Parathyroid adenoma (tissue), 2 donors: ENCODE results near the gene SP9.

ENCODE experiments used
- H2AFZ ChIP-seq: fragments of 300-600 bp; sonication (generic); one replicate; pipeline ENCODE4 v1.7.0; 2017; ENCODE audit warnings: antibody characterized with exemption, mild to moderate bottlenecking
- H3K27ac ChIP-seq: fragments of 300-600 bp; sonication (generic); one replicate; pipeline ENCODE4 v1.7.0; 2017
- H3K27me3 ChIP-seq: fragments of 300-600 bp; sonication (generic); one replicate; pipeline ENCODE4 v1.7.0; 2017; ENCODE audit warnings: low read length; ENCODE audit not compliant: control insufficient read depth, insufficient read depth
- H3K36me3 ChIP-seq: fragments of 300-600 bp; sonication (generic); one replicate; pipeline ENCODE4 v1.7.0; 2017; ENCODE audit warnings: low read length; ENCODE audit not compliant: control insufficient read depth, insufficient read depth
- H3K4me1 ChIP-seq: fragments of 300-600 bp; sonication (generic); one replicate; pipeline ENCODE4 v1.7.0; 2017; ENCODE audit warnings: control low read depth
- H3K4me2 ChIP-seq: fragments of 300-600 bp; sonication (generic); one replicate; pipeline ENCODE4 v1.7.0; 2017; ENCODE audit warnings: low read length
- H3K4me3 ChIP-seq: fragments of 300-600 bp; sonication (generic); one replicate; pipeline ENCODE4 v1.7.0; 2017; ENCODE audit warnings: low read depth, low read length
- H3K79me2 ChIP-seq: fragments of 300-600 bp; sonication (generic); one replicate; pipeline ENCODE4 v1.7.0; 2017; ENCODE audit warnings: control low read depth
- H3K9ac ChIP-seq: fragments of 300-600 bp; sonication (generic); one replicate; pipeline ENCODE4 v1.7.0; 2017; ENCODE audit warnings: mild to moderate bottlenecking
- H3K9me3 ChIP-seq: fragments of 300-600 bp; sonication (generic); one replicate; pipeline ENCODE4 v1.7.0; 2017; ENCODE audit warnings: low read length; ENCODE audit not compliant: control insufficient read depth
- CTCF ChIP-seq: fragments of 300-600 bp; sonication (generic); IDR thresholded peaks from one replicate; pipeline ENCODE4 v1.7.0; 2017; ENCODE audit warnings: antibody characterized with exemption, mild to moderate bottlenecking
- donor health status: primary hyperparathyroidism.

SP9 gene

DNA sequence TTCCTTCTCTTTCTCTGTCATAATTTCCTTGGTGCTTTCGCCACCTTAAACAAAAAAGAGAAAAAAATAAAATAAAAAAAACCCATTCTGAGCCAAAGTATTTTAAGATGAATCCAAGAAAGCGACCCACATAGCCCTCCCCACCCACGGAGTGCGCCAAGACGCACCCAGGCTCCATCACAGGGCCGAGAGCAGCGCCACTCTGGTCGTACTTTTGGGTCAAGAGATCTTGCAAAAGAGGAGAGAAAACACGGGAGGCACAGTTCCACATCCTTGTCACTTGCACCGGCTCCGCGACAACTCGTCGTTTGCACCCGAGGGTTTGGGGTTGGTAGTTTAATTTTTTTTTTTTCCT, 1.8 kb upstream of the SP9 start:
- TF ChIP-seq CTCF, result no peak
- Histone ChIP-seq H3K79me2 (no peaks in the 10 kb centered on the region), H3K4me1 (no peaks in the 10 kb centered on the region), H2AFZ (no peak overlapping the region), H3K36me3 (no peaks in the 10 kb centered on the region), H3K9me3 (no peaks in the 10 kb centered on the region), H3K27ac (no peak overlapping the region), H3K4me2 (no peak overlapping the region), H3K4me3 (no peak overlapping the region), H3K27me3 (peaks cover 45% of the 10 kb centered on the region), H3K9ac (no peak overlapping the region)

DNA sequence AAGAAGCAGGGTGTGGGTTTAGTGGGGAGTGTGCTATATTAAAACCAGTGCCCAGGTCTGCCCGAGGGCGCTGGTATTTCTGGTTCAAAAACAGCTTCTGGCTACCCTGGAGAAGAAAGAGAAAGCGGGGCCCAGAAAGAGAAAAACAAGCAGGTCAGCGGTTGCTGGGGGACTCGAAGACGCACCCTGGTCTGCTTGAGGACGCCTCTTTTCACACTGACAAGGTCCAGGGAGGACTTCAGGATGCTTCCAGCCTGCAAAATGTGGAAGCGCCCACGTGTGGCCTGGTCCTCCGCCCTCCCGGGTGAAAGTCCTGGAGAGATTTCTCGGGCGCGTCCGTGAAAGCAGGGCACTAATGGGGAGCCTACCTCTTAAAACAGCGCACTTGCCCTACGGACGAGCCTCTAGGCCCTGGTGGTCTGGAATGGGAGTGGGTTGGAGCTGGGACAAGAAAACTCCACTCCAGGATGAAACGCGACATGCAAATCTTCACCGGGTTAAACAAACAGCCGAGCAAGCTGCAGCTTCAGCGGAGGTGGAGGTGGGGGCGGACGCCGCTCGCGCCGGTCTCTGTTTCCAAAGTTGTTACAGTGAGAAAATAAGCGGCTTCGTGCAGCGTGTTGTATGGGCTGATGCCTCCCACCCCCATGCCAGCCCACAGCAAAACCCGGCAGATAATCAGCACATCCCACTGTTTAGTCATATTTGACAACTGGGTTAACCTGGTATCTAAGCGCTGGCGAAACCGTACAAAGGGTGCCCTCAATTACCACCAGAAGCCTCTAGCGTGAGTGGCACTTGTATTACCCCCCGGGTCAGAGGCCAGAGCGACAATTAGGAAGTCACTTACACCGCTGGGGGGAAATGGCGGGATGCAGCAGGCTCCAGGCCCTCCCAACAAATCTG, 1.1 kb upstream of the SP9 start:
- no peak overlapping the region for H3K9ac ChIP-seq
- no peak for TF ChIP-seq CTCF
- H3K4me2 ChIP-seq, result no peak overlapping the region
- no peak overlapping the region for H2AFZ ChIP-seq
- no peaks in the 10 kb centered on the region for H3K9me3 ChIP-seq
- peaks cover 49% of the 10 kb centered on the region for H3K27me3 ChIP-seq
- no peak overlapping the region for H3K4me3 ChIP-seq
- no peaks in the 10 kb centered on the region for H3K36me3 ChIP-seq
- no peak overlapping the region for H3K27ac ChIP-seq
- no peaks in the 10 kb centered on the region for H3K4me1 ChIP-seq
- H3K79me2 ChIP-seq, result no peaks in the 10 kb centered on the region

GRCh38 chr2:174334278-174334715, 457 bp upstream of the SP9 start:
- Histone ChIP-seq H3K36me3 (no peaks in the 10 kb centered on the region), H3K4me1 (no peaks in the 10 kb centered on the region), H3K9ac (no peak overlapping the region), H3K4me3 (no peak overlapping the region), H3K4me2 (no peak overlapping the region), H3K79me2 (no peaks in the 10 kb centered on the region), H3K9me3 (no peaks in the 10 kb centered on the region), H2AFZ (no peak overlapping the region), H3K27ac (no peak overlapping the region), H3K27me3 (peaks cover 51% of the 10 kb centered on the region)
- no peak for TF ChIP-seq CTCF

- no peak overlapping the region for H3K4me3 ChIP-seq
- H3K27ac ChIP-seq, result no peak overlapping the region
- no peak overlapping the region for H3K9ac ChIP-seq
- H3K4me1 ChIP-seq, result no peaks in the 10 kb centered on the region
- H3K4me2 ChIP-seq, result no peak overlapping the region
- peaks cover 48% of the 10 kb centered on the region for H3K27me3 ChIP-seq
- H2AFZ ChIP-seq, result no peak overlapping the region
- H3K9me3 ChIP-seq, result no peaks in the 10 kb centered on the region
- TF ChIP-seq CTCF, result no peak
- no peaks in the 10 kb centered on the region for H3K36me3 ChIP-seq
- no peaks in the 10 kb centered on the region for H3K79me2 ChIP-seq
Observed at GRCh38 chr2:174335254-174335987, 667 bp downstream of the SP9 start.
